IMR-90 (cell line): ENCODE results near the gene ELMOD3. TPM values are rescaled to one million over a fixed set of nuclear protein-coding genes. Genes with fewer than 3 reads are reported as not detected.

Experiments used
- ATAC-seq: fragments of 200-7000 bp; cut with Tn5 transposase; 2 replicates; pipeline ENCODE4 v1.9.1; 2020; ENCODE audit warnings: low read depth, mild to moderate bottlenecking, moderate library complexity
- BruUV-seq: library from RNA; stranded (reverse); fragments of 400-500 nt; replicated peaks from 2 replicates; lab custom pipeline; 2021; lab: Mats Ljungman, UMichigan
- CTCF ChIA-PET: fragments of 300-600 bp; formaldehyde crosslinking; extraction: SDS; loops from one replicate; lab custom pipeline; 2021; ENCODE audit warnings: antibody characterized with exemption; lab: Yijun Ruan, JAX
- POLR2A ChIA-PET: fragments of 300-600 bp; sonication (Branson Sonifier 250); formaldehyde crosslinking; loops from one replicate; lab custom pipeline; 2022; ENCODE audit warnings: antibody characterized with exemption; ENCODE audit not compliant: unreplicated experiment; lab: Charles Lee
- DNase-seq: peaks from one replicate; pipeline ENCODE4 v3.0.0; 2013
- H2AFZ ChIP-seq: replicated peaks from 2 replicates; pipeline ENCODE3; 2013; ENCODE audit warnings: low read length, mild to moderate bottlenecking; ENCODE audit not compliant: poor library complexity
- H2AK5ac ChIP-seq: 2 replicates; pipeline ENCODE4 v1.6.1; 2013; ENCODE audit warnings: low read depth, low read length, inconsistent platforms
- H2AK9ac ChIP-seq: replicated peaks from 2 replicates; pipeline ENCODE3; 2013; ENCODE audit warnings: mild to moderate bottlenecking, low read depth, low read length, moderate library complexity; ENCODE audit not compliant: poor library complexity
- H2BK120ac ChIP-seq: 2 replicates; pipeline ENCODE4 v1.6.1; 2013; ENCODE audit warnings: low read depth, low read length, inconsistent platforms
- H2BK15ac ChIP-seq: 3 replicates; pipeline ENCODE4 v1.6.1; 2013; ENCODE audit warnings: low read depth, low read length, inconsistent platforms
- H2BK20ac ChIP-seq: 2 replicates; pipeline ENCODE4 v1.6.1; 2013; ENCODE audit warnings: low read depth, mild to moderate bottlenecking, inconsistent platforms, low read length, moderate library complexity
- H2BK5ac ChIP-seq: 2 replicates; pipeline ENCODE4 v1.6.1; 2013; ENCODE audit warnings: mild to moderate bottlenecking, low read depth, low read length, inconsistent platforms; ENCODE audit not compliant: poor library complexity, severe bottlenecking
- H3K14ac ChIP-seq: replicated peaks from 2 replicates; pipeline ENCODE4 v1.6.1; 2013; ENCODE audit warnings: low read depth, low read length, inconsistent platforms
- H3K18ac ChIP-seq: 2 replicates; pipeline ENCODE4 v1.6.1; 2013; ENCODE audit warnings: low read depth, low read length, control low read depth
- H3K23ac ChIP-seq: 2 replicates; pipeline ENCODE4 v1.6.1; 2013; ENCODE audit warnings: low read depth, low read length, inconsistent platforms
- H3K27ac ChIP-seq: 2 replicates; pipeline ENCODE4 v1.5.1; 2013; ENCODE audit warnings: mild to moderate bottlenecking, control low read depth, low read length; ENCODE audit not compliant: insufficient read depth
- H3K27me3 ChIP-seq: 2 replicates; pipeline ENCODE4 v1.6.1; 2013; ENCODE audit warnings: low read length; ENCODE audit not compliant: control insufficient read depth, insufficient read depth
- H3K36me3 ChIP-seq: 2 replicates; pipeline ENCODE4 v1.6.1; 2013; ENCODE audit warnings: low read length, mixed read lengths; ENCODE audit not compliant: control insufficient read depth, insufficient read depth
- H3K4ac ChIP-seq: 2 replicates; pipeline ENCODE4 v1.6.1; 2013; ENCODE audit warnings: low read depth, low read length, inconsistent platforms
- H3K4me1 ChIP-seq: 2 replicates; pipeline ENCODE4 v1.6.1; 2013; ENCODE audit warnings: low read length, mixed read lengths; ENCODE audit not compliant: control insufficient read depth, insufficient read depth
- H3K4me2 ChIP-seq: 2 replicates; pipeline ENCODE4 v1.6.1; 2013; ENCODE audit warnings: low read depth, mild to moderate bottlenecking, control low read depth, low read length, moderate library complexity
- H3K4me3 ChIP-seq: 2 replicates; pipeline ENCODE4 v1.5.1; 2013; ENCODE audit warnings: low read depth, mild to moderate bottlenecking, control low read depth, low read length, moderate library complexity; ENCODE audit not compliant: insufficient read depth
- H3K56ac ChIP-seq: 2 replicates; pipeline ENCODE4 v1.6.1; 2013; ENCODE audit warnings: low read length, inconsistent platforms; ENCODE audit not compliant: insufficient read depth; ENCODE audit errors: extremely low read depth
- H3K79me1 ChIP-seq, 2 experiments: 2 replicates each; pipeline ENCODE4 v1.6.1; 2013; ENCODE audit warnings: low read length in 2 of 2, inconsistent platforms in 1 of 2, low read depth in 1 of 2
- H3K9ac ChIP-seq: 2 replicates; pipeline ENCODE4 v1.6.1; 2013; ENCODE audit warnings: low read depth, low read length, control low read depth
- H3K9me1 ChIP-seq: 2 replicates; pipeline ENCODE4 v1.6.1; 2013; ENCODE audit warnings: low read length, inconsistent platforms; ENCODE audit not compliant: insufficient read depth
- H3K9me3 ChIP-seq: 2 replicates; pipeline ENCODE4 v1.6.1; 2013; ENCODE audit warnings: low read length; ENCODE audit not compliant: control insufficient read depth, insufficient read depth
- H4K20me1 ChIP-seq: 2 replicates; pipeline ENCODE4 v1.6.1; 2013; ENCODE audit warnings: low read length, inconsistent platforms; ENCODE audit not compliant: insufficient read depth
- H4K5ac ChIP-seq: 2 replicates; pipeline ENCODE4 v1.6.1; 2013; ENCODE audit warnings: mild to moderate bottlenecking, low read depth, low read length, control low read depth
- H4K8ac ChIP-seq, 2 experiments: 2 replicates each; pipeline ENCODE4 v1.6.1; 2013; ENCODE audit warnings: low read depth in 2 of 2, low read length in 2 of 2, control low read depth in 1 of 2, inconsistent platforms in 1 of 2
- H4K91ac ChIP-seq: 2 replicates; pipeline ENCODE4 v1.6.1; 2013; ENCODE audit warnings: low read depth, low read length, inconsistent platforms; ENCODE audit not compliant: insufficient read depth
- BHLHE40 ChIP-seq: fragments of 150-350 bp; IDR thresholded peaks from 2 replicates; pipeline ENCODE4 v1.6.1; 2016; ENCODE audit warnings: mild to moderate bottlenecking, low read depth, low read length
- CHD1 ChIP-seq: IDR thresholded peaks from 2 replicates; pipeline ENCODE4 v1.6.1; 2012; ENCODE audit warnings: low read depth, low read length, improper control_type of control experiment
- FOS ChIP-seq: fragments of 150-350 bp; IDR thresholded peaks from 2 replicates; pipeline ENCODE4 v1.6.1; 2016; ENCODE audit warnings: low read depth, low read length
- MAFK ChIP-seq: IDR thresholded peaks from 2 replicates; pipeline ENCODE4 v1.6.1; 2012; ENCODE audit warnings: low read depth, low read length, improper control_type of control experiment
- MXI1 ChIP-seq: IDR thresholded peaks from 2 replicates; pipeline ENCODE4 v1.6.1; 2012; ENCODE audit warnings: low read depth, mild to moderate bottlenecking, low read length, moderate library complexity, borderline replicate concordance
- NFE2L2 ChIP-seq: fragments of 150-350 bp; IDR thresholded peaks from 2 replicates; pipeline ENCODE4 v1.6.1; 2016; ENCODE audit warnings: low read depth, mild to moderate bottlenecking, low read length
- RCOR1 ChIP-seq: IDR thresholded peaks from 2 replicates; pipeline ENCODE4 v1.6.1; 2012; ENCODE audit warnings: mild to moderate bottlenecking, low read length, improper control_type of control experiment; ENCODE audit not compliant: insufficient replicate concordance
- RFX5 ChIP-seq: IDR thresholded peaks from 2 replicates; pipeline ENCODE4 v1.8.0; 2012; ENCODE audit warnings: low read depth, mild to moderate bottlenecking, low read length, moderate library complexity
- WGBS, 2 experiments: methylation state at CpG; one replicate each; pipeline versions ENCODE4 v1.1.5 to v1.1.7; 2013; ENCODE audit warnings: missing lambda C conversion rate in 2 of 2; ENCODE audit not compliant: insufficient read length in 1 of 2; ENCODE audit errors: extremely low coverage in 2 of 2; 5-methylcytosine and 5-hydroxymethylcytosine counted together
- dilution Hi-C: fragments of 300-500 bp; cut with HindIII; formaldehyde crosslinking; loops from one replicate; pipeline ENCODE4 v1.14.3; 2018; ENCODE audit warnings: low sequenced_read_pairs; ENCODE audit not compliant: unreplicated experiment
- in situ Hi-C: fragments of 300-500 bp; cut with MboI; formaldehyde crosslinking; loops from 3 replicates; pipeline ENCODE4 v1.14.3; 2019; ENCODE audit warnings: low sequenced_read_pairs, inconsistent platforms, mixed read lengths
- intact Hi-C: fragments of 100-400 bp; cut with micrococcal nuclease; formaldehyde crosslinking; loops from 2 replicates; pipeline ENCODE4 v1.10.0; 2022
- polyA plus RNA-seq, 3 experiments: library from polyadenylated mRNA; depleted of rRNA; stranded (reverse); fragments of >200 nt; gene quantifications; 2 replicates each; pipeline ENCODE4 v1.2.3, GENCODE V29; 2012; ENCODE audit warnings: low replicate concordance in 1 of 3
- total RNA-seq: library from RNA; depleted of rRNA; stranded (reverse); fragments of >200 nt; gene quantifications from 2 replicates; pipeline ENCODE4 v1.2.3, GENCODE V29; 2012
- TF ChIP-seq, protein P1 (sequence below): conservative IDR thresholded peaks from 2 replicates; pipeline ENCODE4 v1.5.1; 2012; ENCODE audit warnings: mild to moderate bottlenecking, low read depth, low read length, improper control_type of control experiment
- TF ChIP-seq, protein P2 (sequence below): fragments of 150-350 bp; IDR thresholded peaks from 2 replicates; pipeline ENCODE4 v1.6.1; 2017; ENCODE audit warnings: mild to moderate bottlenecking, antibody characterized with exemption, low read length, low read depth

Gene ELMOD3
- total and polyA plus RNA-seq, 2 of the 4 experiments (the other 2 are of a cell fraction), result 13.1 to 20.7 TPM

DNA sequence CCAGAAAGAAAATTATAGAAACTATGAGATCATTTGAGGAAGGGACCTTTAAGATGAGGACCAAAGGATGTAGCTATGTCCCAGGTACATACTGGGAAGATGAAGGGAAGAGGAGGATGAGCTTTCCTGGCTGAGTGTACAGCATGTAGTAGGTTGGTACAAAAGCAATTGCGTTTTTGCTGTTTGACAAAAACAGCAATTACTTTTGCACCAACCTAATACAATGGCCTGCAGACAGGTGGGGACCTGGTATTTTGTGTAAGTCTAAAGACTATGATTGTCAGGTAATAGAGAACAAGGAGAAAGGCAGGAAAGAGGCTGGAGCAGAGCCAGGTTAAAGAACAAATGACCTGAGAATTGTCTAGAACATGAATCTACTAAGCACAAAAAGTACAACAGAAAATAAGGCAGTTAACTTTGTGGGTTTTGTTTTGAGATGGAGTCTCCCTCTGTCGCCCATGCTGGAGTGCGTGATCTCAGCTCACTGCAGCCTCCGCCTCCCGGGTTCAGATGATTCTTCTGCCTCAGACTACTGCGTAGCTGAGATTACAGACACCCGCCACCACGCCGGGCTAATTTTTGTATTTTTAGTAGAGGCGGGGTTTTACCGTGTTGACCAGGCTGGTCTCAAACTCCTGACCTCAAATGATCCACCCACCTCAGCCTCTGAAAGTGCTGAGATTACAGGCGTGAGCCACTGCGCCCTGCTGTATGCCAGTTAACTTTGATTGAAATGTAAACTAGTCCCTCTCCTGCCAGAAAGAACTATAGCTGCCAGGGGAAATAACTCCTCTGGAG, 23.5 kb upstream of the ELMOD3 start:
- DNase-seq, result no peak
- Histone ChIP-seq H2BK15ac (no peak overlapping the region), H3K9ac (no peak overlapping the region), H2AFZ (no peak overlapping the region), H3K36me3 (peaks cover 11% of the 10 kb centered on the region), H3K9me1 (no peaks in the 10 kb centered on the region; the same call in 1 of the 2 replicates), H3K18ac (no peak overlapping the region), H3K23ac (no peak overlapping the region), H2AK5ac (no peak overlapping the region), H4K8ac (no peak overlapping the region), H2AK9ac (no peak overlapping the region), H3K56ac (no peak overlapping the region), H3K79me1 (peaks cover 0 to 24% of the 10 kb centered on the region in 2 experiments), H2BK20ac (no peak overlapping the region), H3K14ac (no peak overlapping the region), H4K20me1 (peaks cover 12% of the 10 kb centered on the region), H3K4me2 (no peak overlapping the region), H4K5ac (no peak overlapping the region), H2BK5ac (no peak overlapping the region), H3K4me1 (peaks cover 2% of the 10 kb centered on the region; the same call in 1 of the 2 replicates), H2BK120ac (no peak overlapping the region), H4K91ac (no peak overlapping the region), H3K27ac (no peak overlapping the region), H3K27me3 (no peaks in the 10 kb centered on the region), H3K9me3 (no peaks in the 10 kb centered on the region), H3K4ac (no peak overlapping the region), H3K4me3 (no peak overlapping the region)
- no peak for ATAC-seq
- intact Hi-C loops (no loop called here), in situ Hi-C loops (no loop called here), dilution Hi-C loops (no loop called here)
- CTCF ChIA-PET, result no interaction called here
- no peak for TF ChIP-seq MXI1
- TF ChIP-seq, protein P1, sequence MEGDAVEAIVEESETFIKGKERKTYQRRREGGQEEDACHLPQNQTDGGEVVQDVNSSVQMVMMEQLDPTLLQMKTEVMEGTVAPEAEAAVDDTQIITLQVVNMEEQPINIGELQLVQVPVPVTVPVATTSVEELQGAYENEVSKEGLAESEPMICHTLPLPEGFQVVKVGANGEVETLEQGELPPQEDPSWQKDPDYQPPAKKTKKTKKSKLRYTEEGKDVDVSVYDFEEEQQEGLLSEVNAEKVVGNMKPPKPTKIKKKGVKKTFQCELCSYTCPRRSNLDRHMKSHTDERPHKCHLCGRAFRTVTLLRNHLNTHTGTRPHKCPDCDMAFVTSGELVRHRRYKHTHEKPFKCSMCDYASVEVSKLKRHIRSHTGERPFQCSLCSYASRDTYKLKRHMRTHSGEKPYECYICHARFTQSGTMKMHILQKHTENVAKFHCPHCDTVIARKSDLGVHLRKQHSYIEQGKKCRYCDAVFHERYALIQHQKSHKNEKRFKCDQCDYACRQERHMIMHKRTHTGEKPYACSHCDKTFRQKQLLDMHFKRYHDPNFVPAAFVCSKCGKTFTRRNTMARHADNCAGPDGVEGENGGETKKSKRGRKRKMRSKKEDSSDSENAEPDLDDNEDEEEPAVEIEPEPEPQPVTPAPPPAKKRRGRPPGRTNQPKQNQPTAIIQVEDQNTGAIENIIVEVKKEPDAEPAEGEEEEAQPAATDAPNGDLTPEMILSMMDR, result no peak
- TF ChIP-seq RCOR1, result no peak
- no peak for TF ChIP-seq BHLHE40
- TF ChIP-seq, protein P2, sequence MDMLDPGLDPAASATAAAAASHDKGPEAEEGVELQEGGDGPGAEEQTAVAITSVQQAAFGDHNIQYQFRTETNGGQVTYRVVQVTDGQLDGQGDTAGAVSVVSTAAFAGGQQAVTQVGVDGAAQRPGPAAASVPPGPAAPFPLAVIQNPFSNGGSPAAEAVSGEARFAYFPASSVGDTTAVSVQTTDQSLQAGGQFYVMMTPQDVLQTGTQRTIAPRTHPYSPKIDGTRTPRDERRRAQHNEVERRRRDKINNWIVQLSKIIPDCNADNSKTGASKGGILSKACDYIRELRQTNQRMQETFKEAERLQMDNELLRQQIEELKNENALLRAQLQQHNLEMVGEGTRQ, result no peak
- TF ChIP-seq RFX5, result no peak
- no peak for TF ChIP-seq CHD1
- no peak for TF ChIP-seq FOS
- TF ChIP-seq MAFK, result no peak
- TF ChIP-seq NFE2L2, result no peak
- POLR2A ChIA-PET, result no interaction called here
- WGBS, 2 experiments, result no CpG with 5 or more reads among the region's 13 CpGs
- BruUV-seq, result no TSS peak
